Measurements from ENCODE around the gene SYT15.

The SYT15 gene

GRCh38 chr10:46545861-46546590, 32.9 kb upstream of the SYT15 start:
- no peak for DNase-seq

GRCh38 chr10:46546591-46547540, 32.1 kb upstream of the SYT15 start:
- DNase-seq: no peak

GRCh38 chr10:46547541-46548497, 31.1 kb upstream of the SYT15 start:
- DNase-seq: no peak

- DNase-seq: no peak
These were observed 30.3 kb upstream of the SYT15 start for GRCh38 chr10:46548498-46549090.

GRCh38 chr10:46549171-46550075, 29.5 kb upstream of the SYT15 start:
- DNase-seq: no peak

GRCh38 chr10:46550076-46550790, 28.7 kb upstream of the SYT15 start:
- DNase-seq: no peak

GRCh38 chr10:46550795-46551700, 27.9 kb upstream of the SYT15 start:
- no peak for DNase-seq

- DNase-seq: no peak
These were observed 27.0 kb upstream of the SYT15 start for GRCh38 chr10:46551701-46552525.

- peak; percentile 44 for DNase-seq
These were observed 26.2 kb upstream of the SYT15 start for GRCh38 chr10:46552526-46553237.

GRCh38 chr10:46553238-46554049, 25.5 kb upstream of the SYT15 start:
- DNase-seq: no peak

GRCh38 chr10:46554166-46554781, 24.7 kb upstream of the SYT15 start:
- no peak for DNase-seq

- no peak for DNase-seq
These were observed 23.6 kb upstream of the SYT15 start for GRCh38 chr10:46555366-46555712.

- DNase-seq: no peak
These were observed 23.0 kb upstream of the SYT15 start for GRCh38 chr10:46555713-46556514.

- no peak for DNase-seq
These were observed 22.2 kb upstream of the SYT15 start, which contains the start of gene GPRIN2 for GRCh38 chr10:46556515-46557318. GPRIN2 (minus strand) TSS chr10:46556658; CDS start chr10:46550736, 5,922 bp downstream.
